Vagina (tissue), 2 donors: ENCODE data around the gene CRYAA. TPM values are rescaled to one million over a fixed set of nuclear protein-coding genes. Genes with fewer than 3 reads are reported as not detected.

Source experiments
- DNase-seq, 2 donors: peaks; one replicate each; pipeline ENCODE4 v3.0.0-alpha.2; 2017; ENCODE audit errors: extremely low spot score in 2 of 2
- H3K27ac ChIP-seq: fragments of 200-600 bp; sonication (generic); one replicate; pipeline ENCODE4 v1.5.1; 2019
- H3K27me3 ChIP-seq: fragments of 200-600 bp; sonication (generic); one replicate; pipeline ENCODE4 v1.5.1; 2019
- H3K36me3 ChIP-seq, 2 donors: fragments of 200-600 bp; sonication (generic); one replicate each; pipeline ENCODE4 v1.5.1; 2017 to 2019
- H3K4me1 ChIP-seq: fragments of 200-600 bp; sonication (generic); one replicate; pipeline ENCODE4 v1.5.1; 2019
- H3K4me3 ChIP-seq, 2 donors: fragments of 200-600 bp; sonication (generic); 1 replicate in 1 of 2; 2 replicates in 1 of 2; pipeline ENCODE4 v1.5.1; 2016 to 2019
- H3K9me3 ChIP-seq: fragments of 200-600 bp; sonication (generic); one replicate; pipeline ENCODE4 v1.5.1; 2019
- CTCF ChIP-seq, 3 experiments: fragments of 450-650 bp in 2 of 3; fragments of 200-600 bp in 1 of 3; sonication (generic) in 1 of 3; IDR thresholded peaks; one replicate each; pipeline ENCODE4 v1.5.1; 2017 to 2019; ENCODE audit warnings: antibody characterized with exemption in 3 of 3, mild to moderate bottlenecking in 2 of 3, moderate library complexity in 2 of 3
- POLR2A ChIP-seq, 2 donors: fragments of 450-650 bp; IDR thresholded peaks; one replicate each; pipeline ENCODE4 v1.6.1; 2017; ENCODE audit warnings: antibody characterized with exemption in 2 of 2, mild to moderate bottlenecking in 2 of 2, moderate library complexity in 2 of 2
- POLR2AphosphoS5 ChIP-seq, 2 donors: sonication (generic); formaldehyde crosslinking; IDR thresholded peaks; one replicate each; pipeline ENCODE4 v1.9.0; 2017; ENCODE audit warnings: antibody characterized with exemption in 2 of 2, mild to moderate bottlenecking in 2 of 2, low read depth in 1 of 2; ENCODE audit not compliant: insufficient read depth in 1 of 2
- intact Hi-C: fragments of 100-400 bp; cut with DNase I; formaldehyde crosslinking; loops from one replicate; pipeline ENCODE4 v1.15.1; 2023
- total RNA-seq: library from RNA; depleted of rRNA; stranded (reverse); fragments of >200 nt; gene quantifications from one replicate; pipeline ENCODE4 v1.2.3, GENCODE V29; 2016

The CRYAA gene
- total RNA-seq, 1 donor from 2014 or later: not detected

GRCh38 chr21:43187715-43188114, 18.9 kb downstream of the CRYAA start:
- H3K27me3 ChIP-seq: no peaks in the 10 kb centered on the region
- intact Hi-C loops: no loop called here
- peaks cover 11% of the 10 kb centered on the region for H3K4me1 ChIP-seq
- TF ChIP-seq CTCF (IDR thresholded peaks at IDR 0.05): no peak
- no peak for TF ChIP-seq POLR2AphosphoS5 (IDR thresholded peaks at IDR 0.05; ENCODE audit: insufficient read depth in 1 of 2, low read depth in 1 of 2)
- TF ChIP-seq POLR2A (IDR thresholded peaks at IDR 0.05): no peak
- peak in 1 of 2 donors; percentile 62 for DNase-seq
- no peaks in the 10 kb centered on the region for H3K36me3 ChIP-seq
- no peak overlapping the region for H3K4me3 ChIP-seq
- H3K9me3 ChIP-seq: no peaks in the 10 kb centered on the region
- no peak overlapping the region for H3K27ac ChIP-seq

- DNase-seq: peak in 1 of 2 donors; percentile 44
- H3K27me3 ChIP-seq: no peaks in the 10 kb centered on the region
- intact Hi-C loops: no loop called here
- peaks cover 11% of the 10 kb centered on the region for H3K4me1 ChIP-seq
- H3K4me3 ChIP-seq: no peak overlapping the region
- TF ChIP-seq CTCF (IDR thresholded peaks at IDR 0.05) (no peak), POLR2A (IDR thresholded peaks at IDR 0.05) (no peak), POLR2AphosphoS5 (IDR thresholded peaks at IDR 0.05; ENCODE audit: insufficient read depth in 1 of 2, low read depth in 1 of 2) (no peak)
- no peaks in the 10 kb centered on the region for H3K36me3 ChIP-seq
- H3K9me3 ChIP-seq: no peaks in the 10 kb centered on the region
- no peak overlapping the region for H3K27ac ChIP-seq
These were observed 19.4 kb downstream of the CRYAA start for GRCh38 chr21:43188181-43188580.

GRCh38 chr21:43188592-43189210, 19.9 kb downstream of the CRYAA start:
- Histone ChIP-seq H3K4me1 (peaks cover 14% of the 10 kb centered on the region), H3K4me3 (no peak overlapping the region), H3K27ac (no peak overlapping the region), H3K9me3 (no peaks in the 10 kb centered on the region), H3K27me3 (no peaks in the 10 kb centered on the region), H3K36me3 (no peaks in the 10 kb centered on the region)
- TF ChIP-seq POLR2AphosphoS5 (IDR thresholded peaks at IDR 0.05; ENCODE audit: insufficient read depth in 1 of 2, low read depth in 1 of 2) (peak in 1 of 2 donors; percentile 39), POLR2A (IDR thresholded peaks at IDR 0.05) (no peak)
- DNase-seq: peak in 1 of 2 donors; percentile 83
- intact Hi-C loops: no loop called here

GRCh38 chr21:43189936-43190335, 21.1 kb downstream of the CRYAA start:
- no peak overlapping the region for H3K27ac ChIP-seq
- H3K9me3 ChIP-seq: no peaks in the 10 kb centered on the region
- no peak overlapping the region for H3K4me3 ChIP-seq
- no peaks in the 10 kb centered on the region for H3K27me3 ChIP-seq
- no peaks in the 10 kb centered on the region for H3K36me3 ChIP-seq
- H3K4me1 ChIP-seq: peaks cover 21% of the 10 kb centered on the region
- DNase-seq: peak in 1 of 2 donors; percentile 70
- intact Hi-C loops: no loop called here
- TF ChIP-seq POLR2AphosphoS5 (IDR thresholded peaks at IDR 0.05; ENCODE audit: insufficient read depth in 1 of 2, low read depth in 1 of 2) (no peak), CTCF (IDR thresholded peaks at IDR 0.05) (no peak), POLR2A (IDR thresholded peaks at IDR 0.05) (no peak)

- no peak for TF ChIP-seq POLR2AphosphoS5 (IDR thresholded peaks at IDR 0.05; ENCODE audit: insufficient read depth in 1 of 2, low read depth in 1 of 2)
- Histone ChIP-seq H3K4me1 (peaks cover 21% of the 10 kb centered on the region), H3K27me3 (no peaks in the 10 kb centered on the region), H3K27ac (no peak overlapping the region), H3K9me3 (no peaks in the 10 kb centered on the region), H3K4me3 (no peak overlapping the region), H3K36me3 (no peaks in the 10 kb centered on the region)
- intact Hi-C loops: no loop called here
- DNase-seq: no peak
These were observed 21.7 kb downstream of the CRYAA start for GRCh38 chr21:43190544-43190943.

- H3K9me3 ChIP-seq: no peaks in the 10 kb centered on the region
- TF ChIP-seq POLR2AphosphoS5 (IDR thresholded peaks at IDR 0.05; ENCODE audit: insufficient read depth in 1 of 2, low read depth in 1 of 2) (no peak), POLR2A (IDR thresholded peaks at IDR 0.05) (no peak), CTCF (IDR thresholded peaks at IDR 0.05) (no peak)
- H3K36me3 ChIP-seq: no peaks in the 10 kb centered on the region
- peak in 1 of 2 donors; percentile 62 for DNase-seq
- no peak overlapping the region for H3K4me3 ChIP-seq
- peaks cover 21% of the 10 kb centered on the region for H3K4me1 ChIP-seq
- H3K27ac ChIP-seq: no peak overlapping the region
- no peaks in the 10 kb centered on the region for H3K27me3 ChIP-seq
- intact Hi-C loops: no loop called here
These were observed 22.1 kb downstream of the CRYAA start for GRCh38 chr21:43190951-43191350.
